Psoas muscle (tissue), 8 donors: ENCODE data around the gene ARHGAP8. TPM values are rescaled to one million over a fixed set of nuclear protein-coding genes. Genes with fewer than 3 reads are reported as not detected.

Experiments
- ATAC-seq, 4 donors: fragments of 200-7000 bp; cut with Tn5 transposase; one replicate each; pipeline ENCODE4 v1.9.1; 2020; ENCODE audit warnings: moderate library complexity in 3 of 4, mild to moderate bottlenecking in 2 of 4
- DNase-seq, 2 donors: peaks; one replicate each; pipeline ENCODE4 v3.0.0-alpha.2; 2020
- H3K27ac ChIP-seq: fragments of 200-600 bp; one replicate; pipeline ENCODE4 v1.8.0; 2022
- H3K27me3 ChIP-seq, 3 donors: fragments of 200-600 bp in 1 of 3; one replicate each; pipeline versions ENCODE4 v1.6.1 to v1.8.0; 2013 to 2022; ENCODE audit warnings: low read length in 2 of 3, mild to moderate bottlenecking in 2 of 3, moderate library complexity in 1 of 3; ENCODE audit not compliant: insufficient read depth in 3 of 3
- H3K36me3 ChIP-seq, 2 donors: fragments of 200-600 bp in 1 of 2; one replicate each; pipeline versions ENCODE4 v1.6.1 to v1.8.0; 2013 to 2022; ENCODE audit warnings: low read depth in 1 of 2, mild to moderate bottlenecking in 1 of 2, moderate library complexity in 1 of 2; ENCODE audit not compliant: insufficient read depth in 1 of 2
- H3K4me1 ChIP-seq: fragments of 200-600 bp; one replicate; pipeline ENCODE4 v1.8.0; 2022
- H3K4me3 ChIP-seq: fragments of 200-600 bp; one replicate; pipeline ENCODE4 v1.8.0; 2022; ENCODE audit warnings: mild to moderate bottlenecking
- H3K9me3 ChIP-seq: fragments of 200-600 bp; one replicate; pipeline ENCODE4 v1.8.0; 2022
- WGBS, 3 donors: extraction: QIAGEN DNeasy Blood & Tissue Kit; methylation state at CpG; one replicate each; pipeline versions ENCODE4 v1.1.6 to v1.1.7; 2013; 5-methylcytosine and 5-hydroxymethylcytosine counted together
- intact Hi-C, 2 donors: fragments of 100-400 bp; cut with DNase I; formaldehyde crosslinking; loops; one replicate each; pipeline versions ENCODE4 v1.11.0 to v1.14.2; 2022
- polyA plus RNA-seq, 3 donors: library from polyadenylated mRNA; stranded (reverse); fragments of 200-250 nt; gene quantifications; one replicate each; pipeline ENCODE4 v1.2.3, GENCODE V29; 2013
- total RNA-seq, 4 donors: library from RNA; stranded (reverse); fragmentation: NEBNext Ultra II Directional in 2 of 4; extraction: Animal tissue kit (Norgen Biotek cat#: 25700) in 2 of 4; gene quantifications; one replicate each; pipeline versions ENCODE4 v1.2.1 to v1.2.4, GENCODE V29; 2021 to 2023
- TF ChIP-seq, protein P1 (sequence below): fragments of 200-600 bp; IDR thresholded peaks from one replicate; pipeline ENCODE4 v1.8.0; 2022; ENCODE audit warnings: antibody characterized with exemption
- donor health status: healthy with polysubstance abuse.
- donor health status: DM: no; HTN: no; CAD: no; lungs with moderate emphysema.
- donor health status: Bipolar disorder and iron deficiency.
- donor health status: healthy.
- donor health status: DM: yes; HTN: yes; CAD: no.
- donor health status: DM: no; HTN: no; CAD: no.
- donor health status: DM: no; HTN: no; CAD: no.
- donor health status: DM: yes; HTN: yes; CAD: no.

Gene ARHGAP8
- total and polyA plus RNA-seq, 7 donors, result 0.14 TPM; not detected in 6

DNA sequence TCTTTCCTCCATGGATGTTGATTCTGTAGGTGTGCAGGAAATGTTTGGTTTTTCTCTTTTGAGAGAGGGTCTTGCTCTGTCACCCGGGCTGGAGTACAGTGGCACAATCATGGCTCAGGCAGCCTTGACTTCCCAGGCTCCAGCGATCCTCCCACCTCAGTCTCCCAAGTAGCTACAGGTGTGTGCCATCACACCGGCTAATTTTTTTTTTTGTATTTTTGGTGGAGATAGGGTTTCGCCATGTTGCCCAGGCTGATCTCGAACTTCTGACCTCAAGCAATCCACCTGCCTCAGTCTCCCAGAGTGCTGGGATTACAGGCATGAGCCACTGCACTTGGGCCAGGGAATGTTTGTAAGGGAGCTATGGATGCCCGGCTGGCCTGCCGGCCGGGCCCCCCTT, 45.9 kb upstream of the ARHGAP8 start:
- DNase-seq, result no peak
- Histone ChIP-seq H3K36me3 (no peaks in the 10 kb centered on the region), H3K27ac (no peak overlapping the region), H3K4me1 (no peaks in the 10 kb centered on the region), H3K9me3 (no peaks in the 10 kb centered on the region), H3K4me3 (no peak overlapping the region), H3K27me3 (peaks cover 0 to 30% (median 20%) of the 10 kb centered on the region in 3 donors)
- ATAC-seq, result no peak
- intact Hi-C loops, result no loop called here
- TF ChIP-seq, protein P1, sequence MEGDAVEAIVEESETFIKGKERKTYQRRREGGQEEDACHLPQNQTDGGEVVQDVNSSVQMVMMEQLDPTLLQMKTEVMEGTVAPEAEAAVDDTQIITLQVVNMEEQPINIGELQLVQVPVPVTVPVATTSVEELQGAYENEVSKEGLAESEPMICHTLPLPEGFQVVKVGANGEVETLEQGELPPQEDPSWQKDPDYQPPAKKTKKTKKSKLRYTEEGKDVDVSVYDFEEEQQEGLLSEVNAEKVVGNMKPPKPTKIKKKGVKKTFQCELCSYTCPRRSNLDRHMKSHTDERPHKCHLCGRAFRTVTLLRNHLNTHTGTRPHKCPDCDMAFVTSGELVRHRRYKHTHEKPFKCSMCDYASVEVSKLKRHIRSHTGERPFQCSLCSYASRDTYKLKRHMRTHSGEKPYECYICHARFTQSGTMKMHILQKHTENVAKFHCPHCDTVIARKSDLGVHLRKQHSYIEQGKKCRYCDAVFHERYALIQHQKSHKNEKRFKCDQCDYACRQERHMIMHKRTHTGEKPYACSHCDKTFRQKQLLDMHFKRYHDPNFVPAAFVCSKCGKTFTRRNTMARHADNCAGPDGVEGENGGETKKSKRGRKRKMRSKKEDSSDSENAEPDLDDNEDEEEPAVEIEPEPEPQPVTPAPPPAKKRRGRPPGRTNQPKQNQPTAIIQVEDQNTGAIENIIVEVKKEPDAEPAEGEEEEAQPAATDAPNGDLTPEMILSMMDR, result no peak
- 71 to 89% (median 84%) methylated on average over 7 to 8 of the region's 8 CpGs for WGBS, 3 donors

DNA sequence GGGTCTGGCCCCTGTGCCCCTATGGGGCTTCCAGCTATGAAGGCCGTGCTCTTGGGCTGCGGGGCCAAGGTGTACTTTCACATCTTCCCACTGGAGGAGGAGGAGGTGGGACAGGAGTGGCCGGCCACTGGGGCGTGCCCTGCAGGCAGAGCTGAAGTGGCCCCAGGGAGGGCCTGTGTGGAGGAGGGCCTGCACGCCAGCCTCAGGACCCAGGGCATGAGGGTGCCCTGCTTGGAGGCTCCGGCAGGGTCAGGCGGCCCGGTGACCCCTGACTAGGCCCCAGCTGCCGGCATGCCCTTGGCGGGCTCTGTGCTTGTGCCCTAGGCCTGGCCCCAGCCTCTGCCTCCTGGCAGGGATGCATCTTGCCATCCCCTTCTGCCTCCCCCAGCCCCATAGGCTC, 45.2 kb upstream of the ARHGAP8 start:
- H3K36me3 ChIP-seq, result no peaks in the 10 kb centered on the region
- DNase-seq (no peak), ATAC-seq (no peak)
- no peak overlapping the region for H3K4me3 ChIP-seq
- intact Hi-C loops, result no loop called here
- no peaks in the 10 kb centered on the region for H3K9me3 ChIP-seq
- no peak overlapping the region for H3K27ac ChIP-seq
- TF ChIP-seq, protein P1, result no peak
- WGBS, 3 donors, result 92 to 97% (median 94%) methylated on average over 8 to 10 of the region's 10 CpGs
- H3K4me1 ChIP-seq, result no peaks in the 10 kb centered on the region
- peaks cover 0 to 25% (median 18%) of the 10 kb centered on the region in 3 donors for H3K27me3 ChIP-seq

DNA sequence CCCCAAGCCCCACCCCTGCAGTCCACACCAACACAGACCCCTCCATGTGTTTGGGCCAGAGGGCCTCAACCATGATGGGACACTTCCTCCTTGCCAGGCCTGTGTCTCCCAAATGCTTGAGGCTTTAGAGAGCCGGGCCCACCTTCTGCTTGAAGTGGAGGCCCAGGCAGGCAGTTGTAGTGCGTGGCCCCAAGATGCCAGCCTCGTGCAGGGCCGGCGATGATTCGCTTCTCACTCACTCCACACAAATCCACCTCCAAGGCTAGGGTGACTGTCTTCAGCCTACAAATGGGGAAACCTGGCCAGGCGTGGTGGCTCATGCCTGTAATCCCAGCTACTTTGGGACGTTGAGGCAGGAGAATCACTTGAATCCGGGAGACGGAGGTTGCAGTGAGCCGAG, 44.6 kb upstream of the ARHGAP8 start:
- DNase-seq (no peak), ATAC-seq (no peak)
- H3K9me3 ChIP-seq, result no peaks in the 10 kb centered on the region
- WGBS, 3 donors, result 94 to 97% (median 94%) methylated on average over 11 of the region's 11 CpGs
- intact Hi-C loops, result no loop called here
- H3K4me1 ChIP-seq, result no peaks in the 10 kb centered on the region
- no peak overlapping the region for H3K27ac ChIP-seq
- TF ChIP-seq, protein P1, result no peak
- no peak overlapping the region for H3K4me3 ChIP-seq
- no peaks in the 10 kb centered on the region for H3K36me3 ChIP-seq
- H3K27me3 ChIP-seq, result peaks cover 0 to 20% (median 13%) of the 10 kb centered on the region in 3 donors

DNA sequence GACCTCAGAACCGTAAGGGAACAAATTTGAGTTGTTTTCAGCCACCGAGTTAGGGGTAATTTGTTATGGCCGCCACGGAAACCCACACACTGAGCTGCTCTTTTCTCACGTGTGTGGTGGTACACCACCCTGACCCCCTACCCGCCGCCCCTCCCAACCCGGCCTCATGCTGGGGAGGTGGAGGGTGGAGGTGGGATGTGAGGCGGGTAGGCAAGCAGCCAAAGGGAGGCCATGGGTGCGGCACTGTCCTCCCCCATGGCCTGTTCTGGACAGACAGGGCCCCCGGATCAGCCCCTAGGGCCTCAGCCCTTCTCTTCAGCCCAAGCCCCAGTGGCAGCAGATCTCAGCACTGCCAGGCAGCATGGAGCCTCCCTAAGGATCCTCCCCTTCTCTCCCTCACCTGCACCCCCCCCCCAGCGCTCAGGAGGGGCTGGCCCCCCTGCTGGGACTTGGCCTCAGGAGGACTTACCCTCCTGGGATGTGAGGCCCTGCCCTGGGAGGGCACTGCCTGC, 42.4 kb upstream of the ARHGAP8 start:
- intact Hi-C loops, result loop anchor here in 1 of 2 donors (5.0 kb wide), 1 partner anchor 1108 kb away; no protein-coding TSS in a partner anchor
- no peak overlapping the region for H3K4me3 ChIP-seq
- H3K27ac ChIP-seq, result no peak overlapping the region
- H3K36me3 ChIP-seq, result no peaks in the 10 kb centered on the region
- ATAC-seq (no peak), DNase-seq (no peak)
- peaks cover 0 to 6% (median 1%) of the 10 kb centered on the region in 3 donors for H3K27me3 ChIP-seq
- no peaks in the 10 kb centered on the region for H3K4me1 ChIP-seq
- 89 to 92% (median 91%) methylated on average over 11 to 12 of the region's 12 CpGs for WGBS, 3 donors
- TF ChIP-seq, protein P1, result no peak
- no peaks in the 10 kb centered on the region for H3K9me3 ChIP-seq
